HPDE6-E6E7 (cell line): ENCODE measurements around the gene DOCK9.

Experiments
- DNase-seq: peaks from one replicate; pipeline ENCODE4 v3.0.0; 2011; ENCODE audit warnings: missing footprints; ENCODE audit errors: extremely low spot score

DOCK9 gene

DNA sequence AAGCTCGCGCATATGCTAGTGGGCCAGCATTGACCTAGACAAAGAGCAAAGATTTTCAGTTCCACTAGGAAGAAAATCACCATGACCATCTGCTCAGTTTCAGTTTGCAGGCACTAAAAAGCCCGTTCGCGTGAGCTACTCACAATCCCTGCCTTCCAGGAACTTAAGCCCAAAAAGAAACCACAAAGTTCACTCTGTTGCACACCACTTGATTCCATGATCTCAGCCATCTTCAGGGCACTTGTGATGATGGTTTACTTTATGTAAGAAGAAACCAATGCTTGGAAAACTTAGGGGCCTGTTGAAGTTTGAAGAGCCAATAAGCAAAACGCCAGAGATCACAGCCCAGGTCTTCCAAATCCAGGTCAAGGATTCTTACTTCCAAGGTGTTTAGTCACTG is 180.4 kb downstream of the DOCK9 start:
- no peak for DNase-seq

DNA sequence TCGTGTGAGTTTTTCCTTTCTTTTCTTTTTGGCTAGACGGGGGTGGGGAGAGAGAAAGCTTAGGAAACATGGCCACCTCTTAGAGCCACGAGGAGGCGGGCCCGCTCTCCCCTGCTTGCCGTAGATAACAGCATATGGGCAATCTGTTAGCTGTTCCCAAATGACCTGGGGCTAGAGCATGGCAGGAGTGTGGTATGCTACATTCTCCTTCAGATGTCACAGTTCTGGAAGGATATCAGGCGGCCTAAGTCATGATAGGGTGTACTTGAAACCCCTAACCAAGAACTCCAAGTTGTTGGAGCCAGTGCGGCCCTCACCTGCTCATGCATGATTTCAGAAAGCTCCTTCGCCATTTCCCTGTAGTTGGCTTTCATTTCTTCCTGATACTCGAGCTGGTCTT is 181.1 kb downstream of the DOCK9 start:
- DNase-seq = no peak

DNA sequence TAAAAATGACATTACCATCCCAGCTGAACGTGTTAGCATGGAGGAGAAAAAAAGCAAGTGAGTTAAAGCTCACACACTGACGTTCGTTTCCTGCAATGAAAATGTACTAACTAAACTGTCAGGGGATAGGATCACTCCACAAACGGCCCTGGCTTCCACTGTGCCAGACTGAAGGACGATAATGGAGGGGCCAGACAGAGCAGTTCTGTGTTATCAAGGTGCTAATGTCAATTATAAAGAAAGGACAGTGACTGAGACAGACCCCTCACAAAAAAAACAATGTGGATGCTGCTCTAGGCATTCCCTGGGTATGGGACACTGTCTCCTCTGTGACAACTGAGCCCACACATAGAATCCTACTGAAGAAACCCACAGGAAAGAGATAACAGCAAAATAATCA is 181.7 kb downstream of the DOCK9 start:
- DNase-seq = no peak

DNA sequence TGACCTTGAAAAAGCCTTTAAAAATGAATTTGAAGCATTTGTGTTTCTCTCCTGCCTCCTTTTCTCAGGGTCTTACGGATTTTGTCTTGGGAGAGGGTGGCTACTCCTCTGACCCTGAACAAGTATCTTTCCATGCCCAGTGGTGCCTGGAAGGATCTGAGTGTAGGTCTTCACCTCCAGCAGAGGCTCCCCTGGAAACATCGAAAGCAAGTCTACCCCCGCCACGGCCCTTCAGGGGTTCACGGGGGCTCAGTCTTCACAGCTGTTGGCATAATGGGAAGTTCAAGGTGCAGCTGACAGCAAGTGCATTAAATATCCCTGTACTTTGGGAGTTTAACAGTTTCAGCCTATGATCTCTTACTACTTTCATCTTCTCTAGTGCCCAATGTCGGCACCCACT is 182.6 kb downstream of the DOCK9 start:
- no peak for DNase-seq

DNA sequence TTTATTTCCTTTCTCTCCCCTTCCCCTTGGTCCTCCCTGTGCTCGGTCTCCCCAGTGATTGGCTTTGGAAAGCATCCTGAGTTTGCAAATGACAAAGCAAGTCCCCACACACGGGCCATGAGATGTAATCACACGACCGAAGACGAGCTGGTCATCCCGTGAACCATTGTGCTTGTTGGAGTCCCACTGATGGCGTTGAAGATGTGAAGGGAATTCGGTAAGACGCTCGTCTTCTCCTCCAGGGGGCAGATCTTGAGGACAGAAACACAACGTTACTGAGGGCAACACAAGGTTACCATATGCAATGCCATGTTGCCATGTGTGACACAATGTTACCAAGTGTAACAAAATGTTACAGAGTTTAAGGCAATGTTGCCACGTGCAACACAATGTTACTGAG is 183.4 kb downstream of the DOCK9 start:
- no peak for DNase-seq

DNA sequence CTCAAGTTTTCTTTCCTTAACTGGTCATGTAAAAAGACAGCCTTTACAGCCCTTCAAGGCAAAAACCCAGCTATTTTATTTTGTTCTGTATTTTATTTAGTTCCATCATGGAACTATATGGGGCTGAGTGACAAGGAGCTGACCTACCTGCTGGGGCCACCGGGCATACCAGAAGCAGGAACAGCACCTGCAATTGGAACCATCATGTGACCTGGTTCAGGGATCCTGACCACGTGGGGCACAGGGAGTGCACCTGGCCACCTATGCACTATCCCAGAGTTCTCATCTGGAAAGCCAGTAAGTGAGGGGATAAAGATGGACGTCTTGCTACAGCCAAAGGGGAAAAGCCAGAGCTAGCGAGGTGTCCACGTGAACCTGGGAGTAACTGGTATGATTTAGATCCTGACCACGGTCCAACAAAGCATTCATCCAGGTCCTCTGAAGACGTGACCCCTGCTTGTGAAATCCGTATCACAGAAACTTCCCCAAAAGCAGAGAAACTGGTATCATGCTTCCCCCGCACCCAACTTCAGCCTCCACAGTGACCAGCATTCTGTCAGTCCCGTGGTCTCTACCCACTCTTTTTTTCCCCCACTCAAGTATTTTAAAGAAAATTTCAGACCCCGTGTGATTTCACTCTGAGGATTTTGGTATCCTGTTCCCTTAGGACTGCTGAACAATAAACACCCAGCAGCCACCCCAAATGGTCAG is 184.9 kb downstream of the DOCK9 start:
- no peak for DNase-seq

DNA sequence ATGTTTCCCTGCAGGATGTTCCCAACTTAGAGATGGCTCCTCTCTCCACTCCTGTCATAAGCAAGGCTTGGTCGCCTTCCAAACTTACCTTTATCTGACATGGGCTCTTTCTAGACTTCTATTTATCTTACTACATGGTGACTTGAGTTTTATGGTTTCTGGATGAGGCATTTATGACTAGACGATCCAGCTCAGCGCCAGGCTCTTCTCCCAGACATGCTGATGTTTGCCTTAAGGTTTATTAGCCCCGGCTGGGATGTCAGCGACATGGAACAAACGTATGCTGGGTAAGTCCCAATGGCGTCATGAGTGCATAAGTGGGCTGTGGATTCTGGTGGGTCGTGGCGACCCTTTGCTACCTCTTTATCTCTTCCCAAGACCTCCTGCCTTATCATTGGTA is 185.5 kb downstream of the DOCK9 start:
- DNase-seq = no peak

DNA sequence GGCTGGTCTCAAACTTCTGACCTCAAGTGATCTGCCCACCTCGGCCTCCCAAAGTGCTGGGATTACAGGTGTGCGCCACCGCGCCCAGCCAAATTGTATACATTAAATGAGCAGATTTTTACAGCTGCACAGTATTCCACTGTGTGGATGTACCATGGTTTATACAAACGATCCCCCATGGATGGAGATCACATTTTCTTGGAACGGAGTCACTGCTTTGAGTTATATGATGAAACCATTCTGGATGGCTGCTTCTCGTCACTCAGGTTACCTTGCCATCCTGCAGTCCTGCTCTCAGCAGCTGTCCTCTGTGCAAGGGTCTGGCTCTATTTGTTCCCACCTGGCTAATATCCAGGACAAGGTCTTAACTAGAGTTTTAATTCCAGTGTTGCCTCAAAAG is 186.3 kb downstream of the DOCK9 start:
- no peak for DNase-seq

DNA sequence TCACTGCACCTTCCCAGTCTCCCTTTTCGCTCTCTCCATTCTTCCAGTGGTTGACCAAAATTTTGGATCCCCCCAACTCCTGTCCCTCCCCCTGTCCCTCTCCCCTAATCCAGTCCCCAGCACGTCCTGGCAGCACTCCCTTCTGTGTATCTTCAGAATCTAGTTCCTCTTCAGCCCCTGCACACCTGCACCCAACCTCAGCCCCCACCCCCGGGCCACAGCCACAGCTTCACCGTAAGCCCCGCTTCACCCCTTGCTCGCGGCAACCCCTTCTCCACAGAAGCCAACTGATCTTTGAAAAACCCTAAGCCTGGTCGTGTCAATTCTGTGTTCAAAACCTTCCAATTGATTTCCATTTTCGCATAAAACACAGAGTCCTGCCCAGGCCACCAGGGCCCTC is 189.9 kb downstream of the DOCK9 start:
- no peak for DNase-seq

DNA sequence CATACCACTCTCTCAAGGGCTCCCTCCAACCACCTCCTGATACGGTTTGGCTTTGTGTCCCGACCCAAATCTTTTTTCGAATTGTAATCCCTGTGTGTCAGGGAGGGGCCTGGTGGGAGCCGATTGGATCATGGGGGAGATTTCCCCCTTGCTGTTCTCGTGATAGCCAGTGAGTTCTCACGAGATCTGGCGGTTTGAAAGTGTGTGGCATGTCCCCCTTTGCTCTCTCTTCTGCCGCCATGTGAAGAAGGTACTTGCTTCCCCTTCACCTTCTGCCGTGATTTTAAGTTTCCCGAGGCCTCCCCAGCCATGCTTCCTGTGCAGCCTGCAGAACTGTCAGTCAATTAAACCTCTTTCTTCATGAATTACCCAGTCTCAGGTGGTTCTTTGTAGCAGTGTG is 190.7 kb downstream of the DOCK9 start:
- DNase-seq = no peak

DNA sequence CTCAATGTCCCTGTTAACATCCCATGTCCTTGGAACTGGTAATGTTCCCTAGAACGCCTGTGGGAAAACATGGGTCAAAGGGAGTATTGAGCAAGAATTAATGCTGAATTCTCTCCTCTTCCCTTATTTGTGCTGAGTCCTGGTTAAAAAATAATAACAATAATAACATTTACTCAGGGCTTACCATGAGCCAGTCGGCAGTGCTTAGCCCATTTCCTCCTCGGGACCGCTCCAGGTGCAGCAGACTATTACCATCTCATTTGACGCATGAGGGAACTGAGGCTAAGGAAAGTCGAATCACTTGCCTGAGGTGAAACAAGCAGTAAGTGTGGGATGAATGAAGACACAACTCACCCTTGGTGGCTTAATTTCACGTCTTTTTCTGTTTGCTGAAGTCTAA is 191.8 kb downstream of the DOCK9 start:
- DNase-seq = no peak

DNA sequence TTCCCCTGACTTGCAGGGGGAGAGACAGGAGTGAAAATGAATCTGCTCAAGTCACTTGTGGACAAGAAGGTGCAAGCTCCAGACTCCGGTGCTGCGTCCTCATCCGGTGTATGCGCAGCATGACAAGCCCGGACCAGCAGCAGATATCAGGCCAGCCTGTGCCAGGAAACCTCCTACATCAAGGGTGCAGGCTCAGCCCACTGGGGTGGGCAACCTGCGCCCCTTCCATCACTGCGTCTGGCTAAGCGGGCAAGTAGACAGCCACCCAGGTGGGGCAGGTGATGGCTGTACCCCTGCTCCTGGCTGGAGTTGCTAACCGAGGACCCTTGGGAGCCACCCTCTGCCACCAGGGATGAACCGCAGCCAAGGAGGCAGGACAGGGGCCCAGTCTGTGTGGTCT is 192.5 kb downstream of the DOCK9 start:
- DNase-seq = no peak

DNA sequence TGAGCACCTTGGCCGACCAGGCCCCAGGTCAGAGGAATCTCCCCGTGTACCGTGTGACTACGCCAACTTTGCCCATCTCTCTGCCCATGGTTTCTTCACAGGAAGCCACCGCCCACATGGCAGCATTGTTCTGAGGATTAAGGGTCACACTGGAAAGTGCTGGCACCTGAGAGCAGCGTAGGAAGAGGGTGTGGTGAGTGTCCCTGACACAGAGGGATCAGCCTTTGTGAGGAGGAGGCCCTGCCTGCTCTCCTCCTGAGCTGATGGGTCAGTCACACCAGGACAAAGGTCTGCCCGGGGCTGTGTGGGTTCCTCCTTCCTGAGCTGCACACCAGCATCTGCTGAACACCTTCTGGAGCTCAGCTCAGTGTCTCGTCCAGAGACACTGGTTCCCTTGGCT is 193.2 kb downstream of the DOCK9 start:
- DNase-seq = no peak

DNA sequence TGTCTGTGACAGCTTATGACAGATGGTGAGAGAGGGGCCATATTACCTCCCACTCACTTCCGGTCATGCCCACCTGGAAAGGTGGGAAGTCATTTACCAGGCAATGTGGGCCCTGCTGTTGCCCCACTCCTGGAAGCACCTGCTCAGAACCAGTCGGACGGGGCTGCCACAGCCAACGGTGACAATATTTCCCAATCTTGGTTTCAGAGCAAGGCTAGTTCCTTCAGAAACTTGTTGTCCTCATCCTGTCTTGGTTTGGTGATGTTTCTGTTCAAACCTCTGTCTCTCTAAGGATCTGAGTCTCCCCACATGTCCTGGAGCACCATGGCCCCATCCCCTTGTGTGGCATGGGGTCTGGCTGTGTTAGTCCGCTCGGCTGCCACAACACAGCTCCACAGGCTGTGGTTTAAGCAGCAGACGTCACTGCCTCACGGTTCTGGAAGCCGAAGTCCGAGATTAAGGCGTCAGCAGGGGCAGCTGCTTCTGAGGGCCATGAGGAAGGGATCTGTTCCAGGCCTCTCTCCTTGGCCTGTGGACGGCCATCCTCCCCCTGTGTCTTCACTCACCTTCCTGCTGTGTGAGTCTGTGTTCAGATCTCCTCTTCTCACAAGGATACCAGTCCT is 193.9 kb downstream of the DOCK9 start:
- no peak for DNase-seq

DNA sequence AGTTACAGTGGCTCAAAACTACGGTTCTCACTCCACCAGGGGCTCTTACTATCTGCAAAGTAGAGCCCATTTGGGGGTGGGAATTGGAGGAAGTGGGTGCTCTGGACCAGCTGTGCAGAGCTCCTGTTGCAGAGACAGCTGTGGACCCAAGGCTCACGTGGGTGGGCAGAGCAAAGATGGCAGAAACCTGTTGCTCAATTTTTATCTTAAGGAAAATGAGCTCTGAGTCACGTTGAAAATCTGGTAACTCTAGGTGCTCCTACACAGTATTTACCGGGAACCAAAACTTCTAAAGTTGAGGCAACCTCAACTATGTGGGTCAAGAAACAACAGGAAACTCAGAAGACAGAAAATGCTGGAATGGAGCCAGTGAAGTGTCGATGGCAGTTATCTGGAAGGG is 195.2 kb downstream of the DOCK9 start:
- peak; percentile 15 for DNase-seq

DNA sequence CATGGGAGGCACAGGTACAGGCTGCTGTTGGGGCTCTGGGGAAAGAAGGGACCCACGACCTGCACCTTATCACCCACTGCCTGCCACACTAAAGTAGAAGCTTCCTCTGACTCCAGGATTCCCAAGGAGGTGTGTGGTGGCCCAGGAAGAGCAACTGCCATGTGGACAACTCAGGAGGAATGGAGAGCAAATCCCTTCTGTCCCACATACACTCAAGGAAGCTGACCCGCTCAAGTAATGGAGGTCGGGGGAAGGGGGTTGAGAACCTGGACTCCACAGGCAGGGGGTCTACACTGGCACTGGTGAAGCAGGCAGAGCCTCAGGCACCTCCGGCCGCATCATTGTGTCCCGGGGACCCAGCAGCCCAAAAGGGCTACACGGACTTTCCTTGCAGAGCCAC is 196.0 kb downstream of the DOCK9 start:
- DNase-seq = no peak

DNA sequence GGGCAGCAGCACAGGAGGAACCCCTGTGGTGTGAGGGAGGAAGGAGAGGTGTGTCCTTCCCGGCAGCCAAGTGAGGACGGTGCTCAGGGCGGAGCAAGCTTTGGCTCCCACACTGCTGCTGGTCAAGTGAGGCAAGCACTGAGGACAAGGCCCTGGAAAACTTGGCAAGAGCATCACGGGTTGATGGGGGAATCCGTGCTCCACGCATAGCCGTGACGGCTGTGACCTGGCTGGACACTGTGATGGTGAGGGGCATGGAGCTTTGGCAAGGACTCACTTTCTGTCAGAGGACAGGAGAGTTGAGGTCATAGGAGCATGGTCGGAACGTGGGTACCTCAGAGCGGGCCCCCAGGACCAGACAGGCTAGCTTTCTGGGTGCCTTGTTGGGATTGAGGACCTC is 196.4 kb downstream of the DOCK9 start:
- DNase-seq = no peak

DNA sequence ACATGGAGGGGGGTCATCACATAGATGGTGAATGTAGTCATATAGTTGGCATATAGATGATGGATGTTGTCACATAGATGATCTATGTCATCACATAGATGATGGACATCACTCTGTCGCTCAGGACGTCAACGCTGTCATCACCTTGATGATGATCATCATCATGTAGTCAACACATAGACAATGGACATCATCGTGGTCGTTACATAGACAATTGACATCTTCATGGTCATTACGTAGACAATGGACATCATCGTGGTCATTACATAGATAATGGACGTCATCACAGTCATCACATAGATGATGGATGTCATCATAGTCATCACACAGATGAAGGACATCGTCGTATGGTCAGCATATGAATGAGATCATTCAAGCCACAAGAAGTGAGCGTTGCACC is 196.8 kb downstream of the DOCK9 start:
- no peak for DNase-seq

DNA sequence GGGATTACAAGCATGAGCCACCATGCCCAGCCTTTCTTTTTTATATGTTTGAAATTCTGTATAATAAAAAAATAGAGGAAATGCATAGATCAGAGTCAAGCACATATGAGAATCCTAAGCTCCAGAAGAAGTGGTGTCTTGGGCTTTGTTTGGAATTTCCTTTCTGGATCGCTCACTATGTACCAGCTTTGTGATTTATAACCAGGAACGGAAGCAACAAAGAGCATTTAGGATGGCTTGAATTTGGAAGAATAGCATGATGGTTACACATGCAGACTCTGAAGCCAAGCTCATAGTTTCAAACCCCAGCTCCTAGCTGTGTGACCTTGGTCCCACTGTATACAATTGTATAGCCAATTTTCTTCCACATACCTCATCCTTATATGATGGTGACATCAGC is 197.4 kb downstream of the DOCK9 start:
- no peak for DNase-seq

DNA sequence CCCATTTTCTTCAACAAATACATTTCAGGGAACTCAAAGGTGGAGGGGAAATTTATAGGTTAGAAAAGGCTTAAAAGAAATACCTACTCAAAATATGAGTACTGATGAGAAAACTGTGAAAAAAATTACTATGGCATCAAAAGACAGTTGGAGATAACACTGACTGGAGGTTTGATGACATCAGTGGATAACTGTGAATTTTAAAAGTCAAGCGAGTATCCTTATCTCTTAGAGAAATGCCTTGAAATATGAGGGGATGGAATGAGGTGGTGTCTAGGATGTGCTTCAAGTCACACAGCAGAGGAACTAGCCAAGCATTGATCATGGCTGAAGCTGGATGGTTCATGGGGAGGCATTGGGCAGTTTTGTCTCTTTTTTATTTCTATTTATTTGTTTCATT is 198.2 kb downstream of the DOCK9 start:
- no peak for DNase-seq

DNA sequence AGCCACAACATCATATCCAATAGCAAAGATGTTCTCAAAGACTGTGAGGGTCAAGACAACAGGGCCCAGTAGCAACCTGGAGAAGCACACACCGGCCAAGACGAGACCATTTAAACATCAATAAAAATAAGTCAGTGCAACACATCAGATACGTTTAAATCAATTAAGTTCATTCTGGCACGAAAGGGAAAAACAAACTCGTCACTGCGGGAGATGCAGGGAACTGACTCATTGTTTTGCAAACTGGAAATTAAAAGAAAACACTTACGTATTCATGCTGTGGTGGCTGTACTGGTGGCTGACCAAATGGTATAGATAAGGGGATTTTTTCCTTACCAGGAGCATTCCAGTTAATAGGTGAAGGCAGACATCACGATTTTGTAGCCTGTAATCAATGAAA is 199.1 kb downstream of the DOCK9 start:
- DNase-seq = no peak

DNA sequence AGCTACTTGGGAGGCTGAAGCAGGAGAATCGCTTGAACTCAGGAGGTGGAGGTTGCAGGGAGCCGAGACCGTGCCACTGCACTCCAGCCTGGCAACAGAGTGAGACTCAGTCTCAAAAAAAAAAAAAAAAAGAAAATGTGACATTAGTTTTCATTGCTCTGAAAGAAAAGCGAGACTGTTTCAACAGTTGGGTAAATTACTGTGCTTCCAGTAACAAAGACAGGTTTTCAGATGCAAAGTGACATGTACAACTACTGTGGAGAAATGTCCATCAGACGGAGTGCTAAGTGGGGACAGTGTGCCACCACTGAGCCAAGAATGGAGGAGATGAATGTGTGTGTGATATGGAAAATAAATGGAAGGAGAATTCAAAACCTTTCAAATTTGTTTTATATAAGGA is 201.2 kb downstream of the DOCK9 start:
- no peak for DNase-seq

DNA sequence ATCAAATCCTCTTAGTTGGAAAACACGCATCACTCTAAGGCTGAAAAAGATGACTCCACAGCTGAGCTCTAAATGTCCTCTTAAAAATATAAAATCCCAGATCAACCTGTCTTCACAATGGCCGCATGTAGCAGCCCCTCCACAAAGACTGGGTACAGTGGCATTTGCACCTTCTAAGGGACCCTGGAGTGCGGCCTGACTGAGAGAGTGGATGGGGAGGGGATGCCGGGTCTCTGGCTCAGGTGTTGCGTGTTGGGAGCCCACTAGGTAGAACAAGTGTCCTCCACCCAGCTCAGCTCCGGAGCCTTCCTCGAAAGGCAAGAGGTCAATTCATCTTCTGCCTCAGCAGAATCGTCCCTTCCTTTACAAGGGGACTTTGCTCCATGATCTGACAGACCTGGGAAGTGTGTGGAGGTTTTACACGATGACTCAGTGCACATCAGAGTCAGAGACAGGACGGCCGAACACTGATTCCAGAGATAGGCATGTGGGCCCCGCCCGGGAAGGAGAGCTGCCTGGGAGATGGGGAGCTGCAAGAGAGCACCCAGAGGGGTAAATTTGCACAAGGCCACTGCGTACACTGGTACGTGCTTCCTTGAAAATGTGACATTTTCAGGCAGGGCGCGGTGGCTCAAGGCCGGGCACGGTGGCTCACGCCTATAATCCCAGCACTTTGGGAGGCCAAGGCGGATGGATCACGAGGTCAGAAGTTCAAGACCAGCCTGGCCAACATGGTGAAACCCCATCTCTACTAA is 201.8 kb downstream of the DOCK9 start:
- peak; percentile 90 for DNase-seq
